GM18861 (cell line): ENCODE results near the gene CAMTA1.

Experiments used
- ATAC-seq: cut with Tn5 transposase; IDR thresholded peaks from one replicate; pipeline ENCODE4 v1.9.1; 2021; ENCODE audit not compliant: unreplicated experiment

CAMTA1 gene

GRCh38 chr1:6848816-6849215, 63.6 kb downstream of the CAMTA1 start:
- no peak for ATAC-seq

GRCh38 chr1:6850537-6850936, 65.3 kb downstream of the CAMTA1 start:
- ATAC-seq, result no peak

GRCh38 chr1:6852136-6852890, 67.1 kb downstream of the CAMTA1 start:
- ATAC-seq, result no peak

GRCh38 chr1:6854166-6854565, 68.9 kb downstream of the CAMTA1 start:
- ATAC-seq, result no peak

GRCh38 chr1:6857831-6858230, 72.6 kb downstream of the CAMTA1 start:
- ATAC-seq, result no peak

GRCh38 chr1:6858596-6858995, 73.3 kb downstream of the CAMTA1 start:
- no peak for ATAC-seq

GRCh38 chr1:6859415-6860343, 74.4 kb downstream of the CAMTA1 start:
- ATAC-seq, result no peak

GRCh38 chr1:6860401-6860800, 75.1 kb downstream of the CAMTA1 start:
- no peak for ATAC-seq

- peak; percentile 41 for ATAC-seq
These were observed 75.9 kb downstream of the CAMTA1 start for GRCh38 chr1:6861075-6861724.

- ATAC-seq, result no peak
These were observed 77.7 kb downstream of the CAMTA1 start for GRCh38 chr1:6862906-6863305.

GRCh38 chr1:6864166-6864565, 78.9 kb downstream of the CAMTA1 start:
- no peak for ATAC-seq

GRCh38 chr1:6866825-6867224, 81.6 kb downstream of the CAMTA1 start:
- no peak for ATAC-seq

- ATAC-seq, result no peak
These were observed 82.1 kb downstream of the CAMTA1 start for GRCh38 chr1:6867321-6867720.

- ATAC-seq, result no peak
These were observed 82.7 kb downstream of the CAMTA1 start for GRCh38 chr1:6867729-6868659.

- no peak for ATAC-seq
These were observed 83.6 kb downstream of the CAMTA1 start for GRCh38 chr1:6868660-6869380.

- ATAC-seq, result no peak
These were observed 84.3 kb downstream of the CAMTA1 start for GRCh38 chr1:6869545-6869944.

GRCh38 chr1:6870086-6870485, 84.8 kb downstream of the CAMTA1 start:
- no peak for ATAC-seq

- no peak for ATAC-seq
These were observed 85.3 kb downstream of the CAMTA1 start for GRCh38 chr1:6870571-6870970.

- no peak for ATAC-seq
These were observed 86.2 kb downstream of the CAMTA1 start for GRCh38 chr1:6871300-6871972.
